Astrocyte of the cerebellum (primary cell): ENCODE measurements around the gene LCORL.

ENCODE experiments used
- DNase-seq: peaks from one replicate; pipeline ENCODE4 v3.0.0-alpha.2; 2011; ENCODE audit warnings: low read depth
- H3K4me3 ChIP-seq: 2 replicates; pipeline ENCODE4 v1.5.1; 2011; ENCODE audit warnings: mild to moderate bottlenecking, low read depth, low read length, moderate library complexity
- in situ Hi-C: cut with HindIII; loops from 2 replicates; pipeline ENCODE4 v1.10.0; 2017; ENCODE audit warnings: low sequenced_read_pairs
- TF ChIP-seq, protein P1 (sequence below): IDR thresholded peaks from 2 replicates; pipeline ENCODE4 v1.5.1; 2012; ENCODE audit warnings: low read length, low read depth, moderate library complexity, mild to moderate bottlenecking; ENCODE audit errors: missing control alignments

Gene LCORL

DNA sequence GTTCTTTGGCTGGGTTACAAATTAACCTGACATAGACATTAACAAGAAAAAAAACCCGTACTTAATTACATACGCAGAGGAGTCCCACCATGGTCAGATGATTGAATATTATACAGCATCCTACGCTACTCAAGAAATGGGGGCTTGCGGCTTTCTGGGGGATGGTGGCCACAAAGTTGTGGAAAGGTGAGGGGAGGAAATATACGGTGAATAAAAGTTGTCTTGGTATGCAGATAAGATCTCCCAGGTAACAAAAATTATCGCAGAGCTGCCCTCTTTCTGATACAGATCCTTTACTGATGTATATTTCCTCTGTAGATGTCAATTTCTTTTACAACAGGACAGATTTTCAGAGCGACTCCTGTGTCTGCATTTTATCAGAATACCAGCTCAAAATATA, 211.9 kb downstream of the LCORL start:
- in situ Hi-C loops: no loop called here
- no peak for DNase-seq
- TF ChIP-seq, protein P1, sequence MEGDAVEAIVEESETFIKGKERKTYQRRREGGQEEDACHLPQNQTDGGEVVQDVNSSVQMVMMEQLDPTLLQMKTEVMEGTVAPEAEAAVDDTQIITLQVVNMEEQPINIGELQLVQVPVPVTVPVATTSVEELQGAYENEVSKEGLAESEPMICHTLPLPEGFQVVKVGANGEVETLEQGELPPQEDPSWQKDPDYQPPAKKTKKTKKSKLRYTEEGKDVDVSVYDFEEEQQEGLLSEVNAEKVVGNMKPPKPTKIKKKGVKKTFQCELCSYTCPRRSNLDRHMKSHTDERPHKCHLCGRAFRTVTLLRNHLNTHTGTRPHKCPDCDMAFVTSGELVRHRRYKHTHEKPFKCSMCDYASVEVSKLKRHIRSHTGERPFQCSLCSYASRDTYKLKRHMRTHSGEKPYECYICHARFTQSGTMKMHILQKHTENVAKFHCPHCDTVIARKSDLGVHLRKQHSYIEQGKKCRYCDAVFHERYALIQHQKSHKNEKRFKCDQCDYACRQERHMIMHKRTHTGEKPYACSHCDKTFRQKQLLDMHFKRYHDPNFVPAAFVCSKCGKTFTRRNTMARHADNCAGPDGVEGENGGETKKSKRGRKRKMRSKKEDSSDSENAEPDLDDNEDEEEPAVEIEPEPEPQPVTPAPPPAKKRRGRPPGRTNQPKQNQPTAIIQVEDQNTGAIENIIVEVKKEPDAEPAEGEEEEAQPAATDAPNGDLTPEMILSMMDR: no peak
- peak overlapping the region; percentile 88 for H3K4me3 ChIP-seq

DNA sequence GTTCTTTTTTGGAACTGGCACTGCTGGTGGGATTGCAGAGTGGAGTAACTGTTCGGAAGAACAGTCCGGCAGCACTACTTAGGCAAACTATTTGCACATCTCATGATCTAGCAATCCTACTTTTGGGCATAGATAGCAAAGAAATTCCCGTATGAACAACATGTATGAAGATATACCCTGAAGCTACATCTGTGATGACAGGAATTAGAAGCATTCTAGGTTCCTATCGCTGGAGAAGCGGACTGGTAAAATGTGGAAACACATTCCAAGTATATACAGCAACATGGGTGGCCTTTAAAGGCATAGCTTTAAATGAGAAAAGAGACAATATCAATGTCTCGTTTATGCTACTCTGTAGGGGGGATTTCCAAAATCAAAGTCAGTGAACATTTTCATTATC, 214.1 kb downstream of the LCORL start:
- no peak for DNase-seq
- peak overlapping the region; percentile 30 for H3K4me3 ChIP-seq
- TF ChIP-seq, protein P1: no peak
- in situ Hi-C loops: no loop called here

DNA sequence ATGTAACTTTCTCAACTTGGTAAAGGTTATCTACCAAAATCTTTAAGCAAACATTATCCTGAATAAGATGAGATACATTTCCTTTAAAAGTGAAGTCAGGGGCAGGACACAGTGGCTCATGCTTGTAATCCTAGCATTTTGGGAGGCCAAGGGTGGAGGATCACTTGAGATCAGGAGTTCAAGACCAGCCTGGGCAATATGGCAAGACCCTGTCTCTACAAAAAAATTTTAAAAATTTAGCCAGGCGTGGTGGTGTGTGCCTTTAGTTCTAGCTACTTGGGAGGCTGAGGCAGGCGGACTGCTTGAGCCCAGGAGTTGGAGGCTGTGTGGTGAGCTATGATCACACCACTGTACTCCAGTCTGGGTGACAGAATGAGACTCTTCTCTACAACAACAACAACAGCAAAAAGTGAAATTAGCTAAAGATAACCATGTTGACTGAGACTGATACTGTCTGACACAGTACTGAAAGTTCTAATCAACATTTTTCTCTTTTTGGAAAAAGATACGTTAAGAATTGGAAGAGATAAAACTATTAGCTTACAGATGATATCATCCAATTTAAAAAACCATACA, 215.9 kb downstream of the LCORL start:
- no peak for DNase-seq
- TF ChIP-seq, protein P1: no peak
- in situ Hi-C loops: no loop called here
- no peak overlapping the region for H3K4me3 ChIP-seq

DNA sequence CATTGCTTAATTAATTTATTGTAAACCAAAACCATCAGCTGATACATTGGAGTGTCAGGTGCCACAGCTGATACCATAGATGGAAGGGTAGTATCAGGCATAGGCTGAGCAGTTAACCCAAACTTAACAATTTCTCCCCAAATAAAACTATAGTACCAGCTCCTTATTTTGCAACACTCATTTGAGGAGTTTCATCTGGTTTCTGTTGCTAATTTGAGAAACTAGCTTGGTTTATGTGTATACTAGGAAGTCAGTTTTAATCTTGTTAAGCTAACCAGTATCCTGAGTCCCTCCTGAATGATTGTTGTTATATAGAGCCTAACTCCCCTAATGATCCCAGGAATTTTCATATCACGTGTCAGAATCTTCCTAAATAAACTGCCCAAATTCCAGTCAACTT, 223.7 kb downstream of the LCORL start:
- TF ChIP-seq, protein P1: no peak
- DNase-seq: no peak
- in situ Hi-C loops: no loop called here
- H3K4me3 ChIP-seq: no peak overlapping the region

DNA sequence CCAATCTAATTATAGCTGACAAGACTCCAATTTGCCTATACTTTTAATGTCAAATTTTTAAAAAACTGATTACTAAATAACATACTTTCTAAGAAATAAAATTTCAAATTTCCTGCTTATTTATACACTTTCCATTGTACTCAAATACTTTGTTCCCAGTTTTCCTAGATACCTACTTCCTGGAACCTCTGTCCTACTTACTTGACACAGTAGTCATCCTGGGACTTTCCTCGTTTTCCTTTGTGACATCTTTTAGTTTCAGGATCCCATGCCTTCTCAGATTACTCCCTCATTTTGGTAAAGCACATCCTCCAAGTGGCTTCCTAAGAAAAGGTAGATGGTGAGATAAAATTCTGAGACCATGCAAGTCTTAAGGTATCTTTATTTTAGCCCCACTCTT, 226.8 kb downstream of the LCORL start:
- H3K4me3 ChIP-seq: no peak overlapping the region
- TF ChIP-seq, protein P1: no peak
- DNase-seq: no peak
- in situ Hi-C loops: no loop called here
